SK-N-SH (cell line): ENCODE measurements around the gene KSR2. TPM values are rescaled to one million over a fixed set of nuclear protein-coding genes. Genes with fewer than 3 reads are reported as not detected.

ENCODE experiments used
- CTCF ChIA-PET: fragments of 300-600, 350-600 bp; formaldehyde crosslinking; extraction: SDS; loops from one replicate; lab custom pipeline; 2021; lab: Yijun Ruan, JAX
- POLR2A ChIA-PET: fragments of 350-600 bp; sonication (Branson Sonifier 250); formaldehyde crosslinking; extraction: SDS; loops from one replicate; lab custom pipeline; 2020; ENCODE audit warnings: antibody characterized with exemption, inconsistent platforms; lab: Yijun Ruan, JAX
- DNase-seq: peaks from one replicate; pipeline ENCODE4 v3.0.0; 2012
- H2AFZ ChIP-seq: fragments of 200-600 bp; sonication (generic); 2 replicates; pipeline ENCODE4 v1.8.1; 2016; ENCODE audit warnings: antibody characterized with exemption, mild to moderate bottlenecking, low read depth
- H3F3A ChIP-seq: fragments of 200-600 bp; sonication (generic); replicated peaks from 2 replicates; pipeline ENCODE3; 2016; ENCODE audit warnings: antibody characterized with exemption, mild to moderate bottlenecking; ENCODE audit not compliant: insufficient read depth
- H3K27ac ChIP-seq, 2 experiments: fragments of 200-500 bp in 1 of 2; fragments of 200-600 bp in 1 of 2; sonication (Bioruptor generic) in 1 of 2; sonication (generic), shearing (Covaris generic) in 1 of 2; 2 replicates each; pipeline versions ENCODE4 v1.5.1 to v1.6.1; 2014 to 2016; ENCODE audit warnings: low read depth in 2 of 2, inconsistent platforms in 1 of 2, low read length in 1 of 2, mild to moderate bottlenecking in 1 of 2, mixed read lengths in 1 of 2
- H3K27me3 ChIP-seq: fragments of 200-600 bp; sonication (generic), shearing (Covaris generic); 2 replicates; pipeline ENCODE4 v1.6.1; 2016; ENCODE audit warnings: mixed run types; ENCODE audit not compliant: insufficient read depth
- H3K36me3 ChIP-seq, 2 experiments: fragments of 200-500 bp in 1 of 2; fragments of 200-600 bp in 1 of 2; sonication (Bioruptor generic) in 1 of 2; sonication (generic) in 1 of 2; replicated peaks in 1 of 2; 2 replicates each; pipeline versions ENCODE3 to v1.5.1; 2014 to 2016; ENCODE audit warnings: low read length in 1 of 2, mild to moderate bottlenecking in 1 of 2; ENCODE audit not compliant: insufficient read depth in 2 of 2, control insufficient read depth in 1 of 2
- H3K4me1 ChIP-seq, 2 experiments: fragments of 200-500 bp in 1 of 2; fragments of 200-600 bp in 1 of 2; sonication (Bioruptor generic) in 1 of 2; sonication (generic), shearing (Covaris generic) in 1 of 2; 2 replicates each; pipeline versions ENCODE4 v1.5.1 to v1.6.1; 2014 to 2016; ENCODE audit warnings: low read depth in 1 of 2, low read length in 1 of 2, mixed run types in 1 of 2; ENCODE audit not compliant: insufficient read depth in 2 of 2, control insufficient read depth in 1 of 2
- H3K4me2 ChIP-seq: fragments of 200-600 bp; sonication (generic), shearing (Covaris generic); 2 replicates; pipeline ENCODE4 v1.6.1; 2017; ENCODE audit warnings: mixed run types
- H3K4me3 ChIP-seq, 2 experiments: fragments of 200-500 bp in 1 of 2; fragments of 200-600 bp in 1 of 2; sonication (Bioruptor generic) in 1 of 2; sonication (generic), shearing (Covaris generic) in 1 of 2; 2 replicates each; pipeline versions ENCODE4 v1.5.1 to v1.8.1; 2014 to 2016; ENCODE audit warnings: low read depth in 2 of 2, inconsistent platforms in 1 of 2, low read length in 1 of 2, mild to moderate bottlenecking in 1 of 2, mixed read lengths in 1 of 2, moderate library complexity in 1 of 2
- H3K79me2 ChIP-seq: fragments of 200-600 bp; sonication (generic); 2 replicates; pipeline ENCODE4 v1.8.1; 2017; ENCODE audit warnings: mild to moderate bottlenecking; ENCODE audit not compliant: insufficient read depth
- H3K9ac ChIP-seq: fragments of 200-600 bp; sonication (generic); 2 replicates; pipeline ENCODE4 v1.6.1; 2017; ENCODE audit warnings: mixed run types
- H3K9me2 ChIP-seq: fragments of 200-600 bp; sonication (generic); 2 replicates; pipeline ENCODE4 v1.6.1; 2017; ENCODE audit warnings: mixed run types
- H3K9me3 ChIP-seq: fragments of 200-600 bp; sonication (generic); 2 replicates; pipeline ENCODE4 v1.6.1; 2017; ENCODE audit warnings: mixed run types, mild to moderate bottlenecking, moderate library complexity
- H4K20me1 ChIP-seq: fragments of 200-600 bp; sonication (generic); 2 replicates; pipeline ENCODE4 v1.6.1; 2017; ENCODE audit warnings: mild to moderate bottlenecking, mixed run types; ENCODE audit not compliant: insufficient read depth
- CHD2 ChIP-seq: fragments of 150-350 bp; IDR thresholded peaks from 2 replicates; pipeline ENCODE4 v1.6.1; 2018; ENCODE audit warnings: low read length; ENCODE audit not compliant: partially characterized antibody
- CTCF ChIP-seq: fragments of 200-600 bp; sonication (generic); IDR thresholded peaks from 2 replicates; pipeline ENCODE4 v1.6.1; 2017; ENCODE audit warnings: antibody characterized with exemption, mild to moderate bottlenecking, moderate library complexity
- ELF1 ChIP-seq: IDR thresholded peaks from 2 replicates; pipeline ENCODE4 v1.4.0; 2012
- EZH2phosphoT487 ChIP-seq: fragments of 200-600 bp; sonication (generic); IDR thresholded peaks from 2 replicates; pipeline ENCODE4 v1.6.1; 2017; ENCODE audit warnings: low read depth, mixed run types, mild to moderate bottlenecking, antibody characterized with exemption, moderate library complexity, borderline replicate concordance
- FOXJ3 ChIP-seq: sonication (generic); formaldehyde crosslinking; IDR thresholded peaks from 2 replicates; pipeline ENCODE4 v1.5.1; 2020; ENCODE audit warnings: mild to moderate bottlenecking, missing genetic modification reagents
- GABPA ChIP-seq: IDR thresholded peaks from 2 replicates; pipeline ENCODE4 v1.4.0; 2012; ENCODE audit warnings: low read depth, mild to moderate bottlenecking
- GATA2 ChIP-seq: sonication (generic); formaldehyde crosslinking; IDR thresholded peaks from 2 replicates; pipeline ENCODE4 v1.5.0; 2020; ENCODE audit warnings: mild to moderate bottlenecking, missing genetic modification reagents
- IRF3 ChIP-seq: fragments of 150-350 bp; IDR thresholded peaks from 2 replicates; pipeline ENCODE4 v1.6.1; 2016; ENCODE audit warnings: mild to moderate bottlenecking, low read depth, low read length
- JUND ChIP-seq: IDR thresholded peaks from 2 replicates; pipeline ENCODE4 v1.4.0; 2012
- MEF2A ChIP-seq: IDR thresholded peaks from 2 replicates; pipeline ENCODE4 v1.4.0; 2012; ENCODE audit warnings: low read depth, borderline replicate concordance
- MXI1 ChIP-seq: IDR thresholded peaks from 2 replicates; pipeline ENCODE4 v1.6.1; 2012; ENCODE audit warnings: mild to moderate bottlenecking, low read depth, low read length, improper control_type of control experiment
- NFIC ChIP-seq: IDR thresholded peaks from 2 replicates; pipeline ENCODE4 v1.4.0; 2012; ENCODE audit warnings: borderline replicate concordance
- POLR2AphosphoS5 ChIP-seq: IDR thresholded peaks from 2 replicates; pipeline ENCODE4 v1.6.1; 2012; ENCODE audit warnings: low read depth, low read length
- REST ChIP-seq: IDR thresholded peaks from 2 replicates; pipeline ENCODE4 v1.6.1; 2012; ENCODE audit warnings: mild to moderate bottlenecking, low read depth, low read length, moderate library complexity
- SMC3 ChIP-seq: IDR thresholded peaks from 2 replicates; pipeline ENCODE4 v1.6.1; 2012; ENCODE audit warnings: low read depth, low read length, improper control_type of control experiment
- USF1 ChIP-seq: IDR thresholded peaks from 2 replicates; pipeline ENCODE4 v1.4.0; 2012; ENCODE audit warnings: low read depth, borderline replicate concordance
- YY1 ChIP-seq: IDR thresholded peaks from 2 replicates; pipeline ENCODE4 v1.4.0; 2012; ENCODE audit warnings: low read depth, mild to moderate bottlenecking
- WGBS: methylation state at CpG from one replicate; pipeline ENCODE4 v1.1.6; 2017; ENCODE audit warnings: low lambda C conversion rate; 5-methylcytosine and 5-hydroxymethylcytosine counted together
- polyA plus RNA-seq, 3 experiments: library from polyadenylated mRNA; depleted of rRNA; stranded (reverse); fragments of >200 nt; gene quantifications; 2 replicates each; pipeline ENCODE4 v1.2.3, GENCODE V29; 2012

The KSR2 gene
- polyA plus RNA-seq, 1 of the 3 experiments (the other 2 are of a cell fraction) = 0.12 TPM

GRCh38 chr12:117594481-117594880 is 374.3 kb downstream of the KSR2 start:
- ChIA-PET CTCF (interaction anchor here (0.6 to 1.0 kb wide), 2 partner anchors 8 to 358 kb away, joined by 3 read pairs; no protein-coding TSS in a partner anchor), POLR2A (no interaction called here)
- H3K27me3 ChIP-seq = no peaks in the 10 kb centered on the region
- H3F3A ChIP-seq = no peaks in the 10 kb centered on the region
- no peak overlapping the region for H2AFZ ChIP-seq
- H3K4me1 ChIP-seq = peaks cover 0 to 6% of the 10 kb centered on the region in 2 experiments; a peak in 1 of 4 replicates
- no peak overlapping the region for H3K4me3 ChIP-seq
- H3K27ac ChIP-seq = no peak overlapping the region
- DNase-seq = no peak
- no peaks in the 10 kb centered on the region for H4K20me1 ChIP-seq
- no peaks in the 10 kb centered on the region for H3K36me3 ChIP-seq
- no peak overlapping the region for H3K4me2 ChIP-seq
- no peak for TF ChIP-seq POLR2AphosphoS5
- no peak for TF ChIP-seq MEF2A
- no peak for TF ChIP-seq ELF1
- TF ChIP-seq JUND = no peak
- TF ChIP-seq REST = no peak
- no peak for TF ChIP-seq GATA2 (CRISPR knock-in tag)
- no peak for TF ChIP-seq IRF3
- no peak for TF ChIP-seq YY1
- TF ChIP-seq MXI1 = no peak
- TF ChIP-seq USF1 = no peak
- no peak for TF ChIP-seq EZH2phosphoT487
- TF ChIP-seq CHD2 = no peak
- TF ChIP-seq GABPA = no peak
- no peak for TF ChIP-seq CTCF
- no peak for TF ChIP-seq SMC3
- no peak for TF ChIP-seq NFIC
- no peak for TF ChIP-seq FOXJ3 (CRISPR knock-in tag)
- TF ChIP-seq, all 33 proteins: peak for 0
- H3K79me2 ChIP-seq = no peaks in the 10 kb centered on the region
- H3K9me3 ChIP-seq = no peaks in the 10 kb centered on the region
- no peak overlapping the region for H3K9ac ChIP-seq
- no peaks in the 10 kb centered on the region for H3K9me2 ChIP-seq
- 29% methylated on average over 4 of the region's 4 CpGs for WGBS
